Epidermal melanocyte (primary cell): Measurements from ENCODE around the gene METRN.

Experiments used
- DNase-seq: peaks from one replicate; pipeline ENCODE4 v3.0.0; 2011; ENCODE audit warnings: low spot score; ENCODE audit not compliant: insufficient read length

METRN gene

GRCh38 chr16:723695-724094 is 8.8 kb downstream of the METRN start:
- DNase-seq, result no peak

GRCh38 chr16:724188-725040 is 9.5 kb downstream of the METRN start:
- no peak for DNase-seq

- no peak for DNase-seq
Observed at GRCh38 chr16:725041-725376, 10.1 kb downstream of the METRN start.

GRCh38 chr16:725463-726187 is 10.7 kb downstream of the METRN start:
- no peak for DNase-seq

- no peak for DNase-seq
Observed at GRCh38 chr16:726188-726437, 11.2 kb downstream of the METRN start.

- DNase-seq, result no peak
Observed at GRCh38 chr16:726438-727290, 11.7 kb downstream of the METRN start, which contains the start of the genes CCDC78 and HAGHL. CCDC78 (minus strand) TSS chr16:726443; CDS start chr16:726367, 76 bp downstream. HAGHL (plus strand) TSS chr16:727106; CDS start chr16:727510, 404 bp downstream.

- DNase-seq, result no peak
Observed at GRCh38 chr16:727291-727977, 12.5 kb downstream of the METRN start.

- DNase-seq, result peak; percentile 85
Observed at GRCh38 chr16:728131-728889, 13.4 kb downstream of the METRN start.

- DNase-seq, result no peak
Observed at GRCh38 chr16:728890-729744, 14.2 kb downstream of the METRN start.

- no peak for DNase-seq
Observed at GRCh38 chr16:729768-730665, 15.1 kb downstream of the METRN start.

GRCh38 chr16:730666-731509 is 16.0 kb downstream of the METRN start:
- DNase-seq, result no peak

- DNase-seq, result no peak
Observed at GRCh38 chr16:732332-732731, 17.4 kb downstream of the METRN start.

- no peak for DNase-seq
Observed at GRCh38 chr16:732936-733335, 18.0 kb downstream of the METRN start.

- DNase-seq, result no peak
Observed at GRCh38 chr16:733382-734207, 18.7 kb downstream of the METRN start.

GRCh38 chr16:734208-734980 is 19.5 kb downstream of the METRN start:
- DNase-seq, result no peak
